GM21526 (cell line): Measurements from ENCODE around the gene APBB2.

Source experiments
- ATAC-seq: cut with Tn5 transposase; IDR thresholded peaks from one replicate; pipeline ENCODE4 v1.9.1; 2021; ENCODE audit warnings: moderate library complexity; ENCODE audit not compliant: unreplicated experiment, low FRiP score

Gene APBB2

DNA sequence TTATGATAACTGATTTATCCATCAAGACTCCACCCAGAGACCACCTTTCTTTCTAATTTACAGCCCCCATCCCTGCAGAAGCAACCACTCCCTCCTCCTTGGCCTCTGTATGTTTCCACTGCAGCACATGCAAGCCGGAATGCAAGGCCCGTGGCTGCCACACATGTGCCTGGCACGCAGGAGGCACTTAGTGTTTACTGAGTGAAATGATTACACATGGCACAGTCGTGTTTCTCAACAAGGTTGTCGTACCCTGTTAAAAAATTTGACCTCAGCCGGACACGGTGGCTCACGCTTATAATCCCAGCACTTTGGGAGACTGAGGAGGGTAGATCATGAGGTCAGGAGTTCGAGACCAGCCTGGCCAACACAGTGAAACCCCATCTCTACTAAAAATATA is 104.3 kb downstream of the APBB2 start:
- ATAC-seq, result no peak

DNA sequence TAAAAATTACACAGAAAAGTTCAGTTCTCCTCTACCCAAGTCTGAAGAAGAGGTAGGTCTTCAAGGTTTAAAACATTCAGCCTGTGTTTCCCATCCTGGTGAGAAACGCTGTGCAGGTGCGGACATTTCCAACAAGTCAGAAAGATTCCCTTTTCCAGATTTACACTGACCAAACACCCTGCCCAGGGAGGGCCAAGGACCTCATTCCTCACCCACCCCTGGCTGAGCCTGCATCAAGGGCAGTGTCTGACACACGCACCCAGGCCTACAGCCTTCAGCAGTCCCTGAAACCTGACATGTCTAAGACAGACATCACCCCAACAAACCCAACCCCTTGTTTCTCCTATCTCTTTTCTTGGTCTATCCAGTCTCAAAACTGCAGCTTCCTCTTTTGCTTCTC is 105.9 kb downstream of the APBB2 start:
- ATAC-seq, result no peak

DNA sequence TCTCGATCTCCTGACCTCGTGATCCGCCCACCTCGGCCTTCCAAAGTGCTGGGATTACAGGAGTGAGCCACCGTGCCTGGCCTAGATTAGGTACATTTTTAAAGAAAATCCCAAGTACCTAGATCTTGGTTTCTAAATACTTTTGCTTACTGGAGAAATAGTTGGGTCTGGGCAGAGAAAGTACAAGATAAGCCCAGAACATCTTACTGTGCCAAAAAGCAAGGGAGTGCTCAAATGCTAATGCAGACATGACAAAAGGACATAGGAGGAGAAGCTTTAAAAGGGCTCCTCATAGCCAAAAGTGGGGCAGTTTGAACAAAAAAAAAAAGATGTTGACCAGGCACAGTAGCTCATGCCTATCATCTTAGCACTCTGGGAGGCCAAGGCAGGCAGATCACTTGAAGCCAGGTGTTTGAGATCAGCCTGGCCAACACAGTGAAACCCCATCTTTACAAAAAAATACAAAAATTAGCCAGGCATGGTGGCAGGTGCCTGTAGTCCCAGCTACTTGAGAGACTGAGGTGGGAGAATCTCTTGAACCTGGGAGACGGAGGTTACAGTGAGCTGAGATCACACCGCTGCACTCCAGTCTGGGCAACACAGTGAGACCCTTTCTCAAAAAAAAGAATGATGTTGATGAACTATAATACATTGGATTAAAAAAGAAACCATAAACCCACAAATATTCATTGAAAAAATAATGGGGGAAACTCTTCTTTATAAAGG is 107.5 kb downstream of the APBB2 start:
- ATAC-seq, result no peak

DNA sequence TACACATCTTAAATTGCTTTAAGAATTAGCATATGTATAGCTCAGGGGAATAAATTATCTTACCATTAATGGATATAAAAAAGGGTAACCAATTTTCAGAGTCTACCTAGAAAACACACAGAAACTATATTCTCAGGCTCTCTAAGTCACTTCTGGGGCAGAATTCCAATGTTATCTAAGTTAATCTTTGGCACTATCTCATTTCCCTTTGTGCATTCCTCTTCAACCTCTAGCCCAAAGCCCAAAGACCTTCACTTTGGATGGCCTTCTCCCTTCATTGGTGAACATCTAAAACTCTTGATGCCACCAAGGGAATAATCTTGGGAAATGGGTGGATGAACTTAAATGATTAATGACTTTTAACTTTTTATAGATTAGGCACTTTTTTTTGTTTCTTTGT is 108.3 kb downstream of the APBB2 start:
- ATAC-seq, result no peak

DNA sequence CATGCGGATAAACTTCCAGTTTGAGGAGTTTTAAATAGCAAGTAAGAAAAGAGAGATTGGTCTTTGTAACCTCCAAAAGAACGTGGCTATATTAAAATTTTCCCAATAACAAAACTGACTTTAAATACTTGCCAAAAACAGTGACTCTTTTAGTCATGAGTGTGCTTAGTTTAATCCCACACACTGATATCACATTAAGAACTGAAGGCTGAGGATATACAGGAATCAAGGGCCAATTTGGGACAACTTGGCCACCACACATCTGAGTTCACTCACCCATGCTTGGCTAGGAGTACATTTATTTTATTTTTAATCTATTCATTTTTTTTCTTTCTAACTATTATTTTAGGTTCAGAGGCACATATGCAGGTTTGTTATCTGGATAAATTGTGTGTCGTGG is 110.2 kb downstream of the APBB2 start:
- ATAC-seq, result no peak

DNA sequence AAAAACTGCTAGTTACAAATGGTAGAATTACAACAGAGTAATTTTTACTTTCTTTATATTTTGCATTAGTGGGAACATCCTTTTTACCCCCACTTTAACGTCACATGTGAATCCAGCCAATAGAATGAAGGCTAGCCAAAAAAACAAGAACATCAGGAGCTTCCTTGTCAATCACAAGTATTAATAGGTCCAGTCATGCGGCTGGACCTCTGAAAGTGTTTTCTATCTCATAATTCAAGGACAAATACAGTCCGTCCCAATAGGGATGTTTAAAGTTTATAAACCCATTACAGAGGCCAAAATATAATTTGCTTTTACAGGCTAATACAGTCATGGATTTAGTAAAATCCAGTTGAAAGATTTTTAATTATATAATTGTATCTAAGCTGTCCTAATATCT is 110.7 kb downstream of the APBB2 start:
- no peak for ATAC-seq

DNA sequence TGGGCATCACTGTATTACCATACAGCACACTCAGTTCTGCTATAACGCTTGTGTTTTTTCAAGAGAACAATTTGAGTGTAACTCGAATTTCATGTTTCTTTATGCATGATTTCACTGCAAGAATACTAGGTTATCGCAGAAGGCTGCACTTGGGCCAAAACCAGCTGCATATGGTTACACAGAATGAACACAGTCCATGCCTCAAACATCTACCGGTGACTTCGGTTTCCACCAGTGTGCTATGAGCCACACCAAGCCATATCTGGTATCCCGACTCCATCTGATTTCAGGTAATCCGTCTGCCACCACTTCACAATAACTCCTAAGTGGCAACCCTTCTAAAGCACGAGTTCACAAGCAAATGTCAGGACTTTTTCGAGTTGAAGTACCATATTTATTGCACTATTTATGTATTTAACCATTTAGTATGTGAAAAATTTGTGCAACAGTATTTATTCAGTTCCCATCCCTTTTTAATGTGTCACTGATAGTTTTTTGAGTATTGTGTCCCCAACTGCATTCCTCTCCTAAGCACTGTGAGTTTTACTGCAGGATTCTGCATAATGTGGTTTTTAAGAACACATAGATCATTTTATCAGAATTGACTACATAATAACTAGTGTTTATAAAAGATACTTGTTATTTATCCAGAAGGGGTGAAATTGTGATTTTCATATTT is 111.8 kb downstream of the APBB2 start:
- ATAC-seq, result no peak

DNA sequence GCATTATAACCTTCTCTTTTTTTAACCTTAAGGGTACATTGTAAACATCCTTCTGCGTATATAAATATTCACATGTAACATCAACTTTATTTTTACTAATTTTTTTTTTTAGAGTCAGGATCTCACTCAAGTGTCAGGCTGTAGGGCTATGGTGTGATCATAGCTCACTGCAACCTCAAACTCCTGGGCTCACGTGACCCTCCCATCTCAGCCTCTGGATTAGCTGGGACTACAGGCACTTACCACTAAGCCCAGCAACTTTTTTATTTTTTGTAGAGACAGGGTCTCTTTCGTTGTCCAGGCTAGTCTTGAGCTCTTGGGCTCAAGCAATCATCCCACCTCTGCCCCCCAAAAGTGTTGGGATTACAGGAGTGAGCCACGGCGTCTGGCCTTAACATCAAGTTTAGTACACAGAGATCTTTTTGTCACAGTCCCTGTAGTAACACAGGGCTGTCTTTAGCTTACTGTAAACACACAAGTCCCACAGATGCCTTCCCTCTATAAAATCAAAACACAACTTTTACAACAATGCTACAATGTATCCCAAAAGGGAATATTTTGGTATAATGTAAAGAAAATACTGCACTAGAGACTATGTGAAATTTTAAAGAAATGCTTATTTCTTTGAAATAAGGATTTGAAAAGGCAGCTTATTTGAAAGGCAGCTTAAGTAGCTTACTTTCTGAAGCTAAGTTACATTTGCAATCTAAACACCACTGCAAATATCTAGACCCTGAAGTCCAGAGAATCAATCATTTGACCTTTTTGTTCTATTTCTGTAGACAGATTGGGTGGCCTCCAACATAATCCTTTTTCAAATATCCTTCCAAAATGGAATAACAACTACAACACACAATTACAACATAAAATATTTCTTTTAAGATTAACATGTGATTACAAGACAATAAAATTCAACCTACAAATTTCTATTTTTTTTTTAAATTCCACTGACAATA is 116.0 kb downstream of the APBB2 start:
- no peak for ATAC-seq

DNA sequence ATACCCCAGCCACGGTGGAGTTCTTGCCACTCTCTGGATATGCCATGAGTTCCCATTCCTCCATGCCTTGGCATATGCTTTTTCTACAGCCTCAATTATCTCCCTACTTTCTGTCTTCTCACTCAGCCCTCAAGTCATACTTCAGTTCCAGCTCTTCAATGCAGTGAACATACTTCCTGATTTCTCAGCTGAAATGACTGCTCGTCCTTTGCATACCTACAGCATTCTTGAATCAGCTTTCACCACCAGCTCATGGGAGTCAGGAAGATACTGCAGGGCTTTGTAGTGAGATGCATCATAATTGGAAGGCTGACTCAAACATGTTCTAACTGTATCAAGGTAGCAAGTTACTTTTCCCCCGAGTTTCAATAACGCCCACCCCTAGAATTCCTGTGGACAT is 118.4 kb downstream of the APBB2 start:
- ATAC-seq, result no peak

DNA sequence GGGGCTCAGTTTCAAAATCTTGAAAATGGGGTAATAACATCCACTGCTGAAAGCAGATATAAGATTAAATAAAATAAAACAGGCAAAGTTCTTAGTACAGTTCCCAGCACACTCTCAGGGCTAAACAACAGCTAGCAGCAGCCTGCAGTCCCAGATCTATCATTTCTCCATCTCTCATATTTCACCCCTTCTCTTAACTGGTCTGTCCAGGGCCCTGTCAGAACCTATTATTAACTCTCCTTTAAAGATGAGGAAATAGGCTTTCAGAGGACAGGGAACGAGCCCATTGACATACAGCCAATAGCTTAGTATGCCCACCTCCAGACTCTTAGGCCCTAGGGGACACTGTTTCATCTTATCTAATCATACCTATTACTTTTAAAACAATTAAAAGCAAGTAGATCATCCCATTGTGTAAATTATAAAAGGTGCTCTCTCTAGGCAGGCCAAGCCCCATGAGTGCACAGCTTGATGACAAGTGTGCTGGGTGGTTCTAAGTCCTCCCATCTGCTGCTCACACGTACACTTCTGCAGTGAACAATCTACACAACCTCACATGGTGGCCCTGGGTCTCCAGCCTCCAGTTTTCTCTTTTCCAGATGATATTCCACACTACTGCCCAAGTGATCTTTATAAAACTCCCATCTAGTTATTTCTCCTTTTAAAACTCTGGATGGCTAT is 119.0 kb downstream of the APBB2 start:
- ATAC-seq, result no peak

DNA sequence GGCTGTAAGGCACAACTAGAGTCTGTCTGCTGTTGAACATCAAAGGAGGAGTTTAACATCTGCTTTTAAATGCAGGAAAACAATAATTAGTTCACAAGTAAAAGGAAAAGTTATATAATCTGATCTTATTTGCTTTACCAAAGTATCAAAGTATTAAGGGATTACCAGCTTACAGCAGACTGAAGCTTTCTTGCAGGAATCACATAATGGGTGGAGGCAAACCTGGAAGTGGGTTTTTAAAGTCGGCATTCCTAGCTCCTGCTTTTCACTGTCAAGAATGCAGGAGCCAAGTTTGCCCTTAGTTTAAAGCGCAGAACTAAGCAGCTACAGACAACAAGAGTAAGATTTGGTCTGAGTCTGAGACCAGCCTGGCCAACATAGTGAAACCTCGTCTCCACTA is 122.2 kb downstream of the APBB2 start:
- no peak for ATAC-seq

DNA sequence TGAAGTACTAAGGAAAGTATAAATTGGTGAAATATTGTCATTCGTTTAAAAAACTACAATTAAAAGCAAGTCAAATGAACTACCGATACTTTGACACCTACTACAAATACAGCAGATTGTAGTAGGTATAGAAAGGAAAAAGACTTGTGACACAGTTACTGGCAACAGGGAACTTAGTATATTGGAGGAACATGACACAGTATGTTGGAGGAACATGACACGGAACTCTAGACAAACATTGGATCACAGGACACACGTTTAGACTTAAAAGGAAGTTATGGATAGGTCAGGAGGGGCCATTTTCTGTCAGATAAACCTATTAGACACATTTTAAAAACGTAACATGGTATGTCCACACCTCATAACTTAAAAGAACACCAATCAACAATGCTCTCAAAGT is 132.5 kb downstream of the APBB2 start:
- ATAC-seq, result no peak

DNA sequence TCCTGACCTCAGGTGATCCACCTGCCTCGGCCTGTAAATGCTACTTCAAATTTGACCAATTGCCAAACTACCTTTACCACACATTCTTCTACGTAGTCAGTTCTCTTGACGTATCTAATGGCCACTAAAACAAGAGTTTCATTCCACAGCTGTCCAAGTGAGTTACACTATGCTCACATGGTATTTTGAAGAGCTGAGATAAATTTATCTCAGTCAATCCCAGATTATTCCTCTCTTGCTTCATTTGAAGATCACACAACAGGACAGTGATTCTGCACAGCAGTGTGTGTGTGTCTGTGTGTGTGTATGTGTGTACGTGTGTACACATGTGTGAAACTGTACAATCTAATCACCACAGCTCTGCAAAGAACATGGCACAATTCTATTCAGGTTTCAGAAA is 133.4 kb downstream of the APBB2 start:
- no peak for ATAC-seq

DNA sequence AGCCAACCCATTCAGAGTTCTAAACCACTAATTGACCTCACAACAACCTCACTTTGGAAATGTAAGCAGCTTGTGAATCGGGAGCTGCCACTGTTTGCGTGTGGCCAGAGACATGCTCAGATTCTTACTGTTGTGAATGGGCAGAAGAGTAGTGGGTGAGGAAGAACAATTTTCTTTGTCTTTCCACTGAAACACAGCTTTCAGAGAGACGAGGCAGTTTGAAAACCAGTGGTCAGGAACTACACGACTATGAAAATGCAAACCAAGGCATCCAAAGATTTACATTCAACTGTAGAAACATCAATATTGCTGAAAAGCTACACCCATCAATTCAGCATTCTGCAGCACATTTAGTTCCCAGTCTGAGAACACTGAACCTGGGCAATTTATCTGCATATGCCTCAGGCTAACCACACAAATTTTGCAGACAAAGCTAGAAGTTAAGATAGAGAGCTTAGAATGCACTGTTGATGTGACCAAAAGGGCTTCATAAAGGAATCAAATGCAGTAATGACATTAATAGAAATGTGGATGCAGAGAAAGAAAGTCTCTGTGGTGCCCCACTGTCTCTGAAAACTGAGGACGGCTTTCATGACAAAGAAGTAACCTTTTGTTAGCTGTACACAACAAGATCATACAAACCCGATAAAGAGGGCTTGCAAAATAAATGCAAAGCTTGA is 134.3 kb downstream of the APBB2 start:
- no peak for ATAC-seq

DNA sequence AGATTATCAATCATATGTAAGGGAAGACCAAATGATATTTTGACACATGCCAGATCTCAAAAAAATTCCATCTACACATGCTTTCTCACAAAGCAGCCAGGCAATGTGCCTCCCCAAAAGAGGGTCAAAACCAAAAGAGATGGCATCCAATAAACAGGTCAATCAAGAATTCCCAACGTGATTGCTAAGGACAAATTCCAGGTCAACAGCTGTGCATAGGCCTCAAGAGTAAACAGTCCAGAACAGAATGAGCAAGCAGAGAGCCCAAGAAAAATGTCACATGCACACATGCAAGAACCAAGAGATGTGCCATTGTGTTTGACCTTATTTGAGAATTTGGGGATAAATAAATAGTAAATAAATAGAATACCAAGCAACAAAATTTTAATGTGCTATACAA is 136.7 kb downstream of the APBB2 start:
- no peak for ATAC-seq

DNA sequence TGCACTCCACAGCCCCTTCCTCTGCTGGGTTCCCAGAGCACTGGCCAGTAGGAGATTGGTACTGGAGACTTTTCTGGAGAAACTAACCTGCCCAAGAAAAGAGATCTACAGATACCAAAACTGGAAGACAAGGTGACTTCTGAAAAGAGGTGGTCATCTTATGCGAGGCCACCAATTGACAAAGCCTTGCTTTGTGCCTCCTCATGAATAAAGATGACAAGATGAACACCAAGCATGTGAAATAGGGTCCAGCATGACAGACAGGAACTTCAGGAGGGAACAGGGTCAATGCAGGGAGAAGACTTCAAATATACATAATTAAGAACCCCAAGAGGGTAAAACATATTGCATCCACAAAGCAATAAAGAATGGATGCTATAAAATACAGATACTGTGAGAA is 137.9 kb downstream of the APBB2 start:
- no peak for ATAC-seq

DNA sequence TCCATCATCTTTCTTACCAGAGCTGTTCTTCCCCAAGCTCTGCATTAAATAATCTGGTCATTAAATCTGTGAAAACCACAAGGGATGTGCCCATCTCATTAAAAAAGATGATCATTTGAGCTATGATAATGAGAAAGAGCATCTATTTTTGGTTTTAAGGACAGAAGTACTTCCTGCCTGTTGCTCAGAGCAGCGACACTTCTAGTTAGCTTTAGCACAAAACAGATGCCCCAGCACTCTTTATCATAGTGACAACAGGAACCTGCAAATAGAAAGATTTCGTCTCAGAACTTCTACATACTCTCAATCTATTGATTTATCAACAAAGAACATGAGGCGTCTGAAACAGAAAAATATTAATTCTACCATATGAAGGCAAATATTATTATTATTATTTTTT is 140.1 kb downstream of the APBB2 start:
- ATAC-seq, result no peak

DNA sequence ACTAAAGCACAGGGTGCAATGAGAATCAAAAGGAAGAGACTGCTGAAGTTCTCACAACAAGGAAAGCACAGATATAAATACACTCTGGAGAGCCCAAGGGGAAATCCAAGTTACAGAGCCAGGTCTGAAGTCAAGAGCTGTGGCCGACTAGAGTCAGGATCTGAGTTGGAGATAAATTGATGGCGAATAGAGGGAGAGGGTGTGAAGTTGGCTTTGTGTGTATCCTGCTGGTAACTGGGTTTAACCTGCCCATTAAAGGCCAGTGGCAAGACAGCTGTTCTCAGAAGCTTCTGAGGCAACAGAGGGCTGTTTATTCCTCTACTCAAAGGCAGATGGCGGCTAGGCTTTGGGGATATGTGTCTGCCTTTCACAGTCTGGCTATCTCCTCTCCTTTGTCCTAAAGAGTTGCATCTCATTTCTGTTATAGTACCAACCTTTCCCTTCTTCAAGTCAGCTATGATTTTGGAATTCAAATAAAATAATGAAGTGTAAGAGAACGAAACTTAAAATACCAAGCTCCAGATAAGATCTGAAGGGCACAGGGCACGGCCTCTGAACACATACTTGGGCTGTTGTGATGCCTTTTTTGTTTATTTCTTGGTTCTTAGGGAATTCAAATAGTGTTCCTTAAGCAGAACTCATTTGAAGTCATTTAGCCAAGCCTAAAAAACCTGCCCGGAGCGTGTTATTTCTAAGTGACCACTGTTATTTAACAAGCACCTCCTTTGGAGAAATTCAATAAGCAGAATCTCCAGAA is 142.1 kb downstream of the APBB2 start:
- no peak for ATAC-seq

DNA sequence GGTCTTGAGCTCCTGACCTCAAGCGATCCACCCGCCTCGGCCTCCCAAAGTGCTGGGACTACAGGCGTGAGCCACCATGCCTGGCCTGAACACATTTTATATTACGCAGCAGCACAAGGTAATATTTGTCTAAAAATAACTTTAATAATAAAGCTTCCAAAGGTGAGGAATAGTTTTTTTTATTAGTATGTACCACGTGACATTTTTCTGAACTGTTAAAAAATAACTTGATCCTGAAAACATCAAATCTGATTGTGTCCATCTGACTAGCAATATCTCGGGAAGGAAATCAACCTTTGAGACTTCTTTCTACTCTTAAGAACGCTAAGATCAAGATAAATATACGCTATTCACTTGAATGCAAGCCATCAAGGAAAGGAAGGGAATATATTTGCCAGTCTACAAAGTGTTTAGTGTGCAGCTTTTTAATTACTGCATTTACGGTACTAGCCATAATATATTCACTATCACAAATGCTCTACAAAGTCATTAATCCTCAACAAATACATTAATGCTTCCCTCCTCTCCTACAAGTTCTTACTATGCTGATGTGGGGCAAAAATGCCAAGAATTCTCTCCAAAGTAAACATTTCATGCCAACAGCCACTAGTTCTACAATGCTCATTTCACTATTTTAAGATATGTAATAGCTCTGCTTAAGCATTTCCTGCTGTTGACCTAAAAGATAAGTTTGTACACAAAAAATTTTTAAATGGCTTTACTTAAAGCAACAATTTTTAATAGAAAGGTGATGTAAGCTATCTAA is 143.6 kb downstream of the APBB2 start:
- no peak for ATAC-seq
